H9 (cell line): ENCODE data around the gene VEGFB. TPM values are rescaled to one million over a fixed set of nuclear protein-coding genes. Genes with fewer than 3 reads are reported as not detected.
A peak's percentile ranks its signal among the peaks of the same experiment; 100 is the strongest.

Experiments
- DNase-seq: peaks from one replicate; pipeline ENCODE4 v3.0.0-alpha.2; 2017
- H2AFZ ChIP-seq: one replicate; pipeline ENCODE4 v1.6.1; 2013; ENCODE audit warnings: mild to moderate bottlenecking, low read length, control low read depth, moderate library complexity
- H2AK5ac ChIP-seq: 2 replicates; pipeline ENCODE4 v1.6.1; 2013; ENCODE audit warnings: low read length, control low read depth, mixed read lengths; ENCODE audit not compliant: insufficient read length
- H2BK120ac ChIP-seq: one replicate; pipeline ENCODE4 v1.6.1; 2013; ENCODE audit warnings: low read depth, mild to moderate bottlenecking, low read length, control low read depth, inconsistent platforms; ENCODE audit not compliant: poor library complexity, severe bottlenecking
- H2BK12ac ChIP-seq: 2 replicates; pipeline ENCODE4 v1.6.1; 2013; ENCODE audit warnings: low read length, control low read depth, mixed read lengths, low read depth; ENCODE audit not compliant: insufficient read length
- H2BK15ac ChIP-seq: 2 replicates; pipeline ENCODE4 v1.6.1; 2013; ENCODE audit warnings: low read depth, low read length, control low read depth
- H2BK20ac ChIP-seq: one replicate; pipeline ENCODE4 v1.6.1; 2013; ENCODE audit warnings: low read depth, mild to moderate bottlenecking, low read length, control low read depth, inconsistent platforms; ENCODE audit not compliant: poor library complexity, severe bottlenecking
- H2BK5ac ChIP-seq: 2 replicates; pipeline ENCODE4 v1.6.1; 2013; ENCODE audit warnings: low read length, control low read depth, mixed read lengths; ENCODE audit not compliant: insufficient read length
- H3K14ac ChIP-seq: 2 replicates; pipeline ENCODE4 v1.6.1; 2013; ENCODE audit warnings: low read length, control low read depth; ENCODE audit not compliant: insufficient read depth
- H3K18ac ChIP-seq: 2 replicates; pipeline ENCODE4 v1.6.1; 2013; ENCODE audit warnings: low read depth, mild to moderate bottlenecking, mixed read lengths, low read length, control low read depth; ENCODE audit not compliant: insufficient read length
- H3K23ac ChIP-seq: 2 replicates; pipeline ENCODE4 v1.6.1; 2013; ENCODE audit warnings: low read length, control low read depth, mixed read lengths, low read depth; ENCODE audit not compliant: insufficient read length
- H3K23me2 ChIP-seq: 2 replicates; pipeline ENCODE4 v1.6.1; 2013; ENCODE audit warnings: low read depth, mild to moderate bottlenecking, mixed read lengths, low read length, control low read depth; ENCODE audit not compliant: insufficient read length, poor library complexity, severe bottlenecking
- H3K27ac ChIP-seq: 2 replicates; pipeline ENCODE4 v1.5.1; 2013; ENCODE audit warnings: low read length, control low read depth, mixed read lengths, low read depth; ENCODE audit not compliant: insufficient read length
- H3K27me3 ChIP-seq: 2 replicates; pipeline ENCODE4 v1.6.1; 2013; ENCODE audit warnings: low read length, control low read depth, inconsistent platforms; ENCODE audit not compliant: insufficient read depth
- H3K4ac ChIP-seq: 2 replicates; pipeline ENCODE4 v1.6.1; 2013; ENCODE audit warnings: low read depth, mild to moderate bottlenecking, control low read depth, inconsistent platforms, low read length, moderate library complexity
- H3K4me1 ChIP-seq: 2 replicates; pipeline ENCODE4 v1.6.1; 2013; ENCODE audit warnings: low read length, control low read depth, inconsistent platforms; ENCODE audit not compliant: insufficient read depth
- H3K4me2 ChIP-seq: 2 replicates; pipeline ENCODE4 v1.6.1; 2013; ENCODE audit warnings: low read length, control low read depth, mixed read lengths; ENCODE audit not compliant: insufficient read length, insufficient read depth
- H3K56ac ChIP-seq: 2 replicates; pipeline ENCODE4 v1.6.1; 2013; ENCODE audit warnings: low read depth, mild to moderate bottlenecking, mixed read lengths, low read length, control low read depth; ENCODE audit not compliant: insufficient read length
- H3K79me1 ChIP-seq: 2 replicates; pipeline ENCODE4 v1.6.1; 2013; ENCODE audit warnings: low read depth, mild to moderate bottlenecking, moderate library complexity, low read length, control low read depth, inconsistent platforms; ENCODE audit not compliant: insufficient read depth, poor library complexity, severe bottlenecking
- H3K79me2 ChIP-seq: 2 replicates; pipeline ENCODE4 v1.6.1; 2013; ENCODE audit warnings: low read length, control low read depth, inconsistent platforms; ENCODE audit not compliant: insufficient read depth
- H3K9ac ChIP-seq: 2 replicates; pipeline ENCODE4 v1.6.1; 2013; ENCODE audit warnings: low read length, control low read depth, mixed read lengths; ENCODE audit not compliant: insufficient read length; ENCODE audit errors: extremely low read depth
- H3K9me3 ChIP-seq: one replicate; pipeline ENCODE4 v1.6.1; 2013; ENCODE audit warnings: low read depth, low read length, inconsistent platforms; ENCODE audit not compliant: control insufficient read depth
- H3T11ph ChIP-seq: one replicate; pipeline ENCODE4 v1.6.1; 2013; ENCODE audit warnings: mild to moderate bottlenecking, low read length, control low read depth, inconsistent platforms
- H4K20me1 ChIP-seq: one replicate; pipeline ENCODE4 v1.6.1; 2013; ENCODE audit not compliant: control insufficient read depth, insufficient read length, insufficient read depth
- H4K5ac ChIP-seq: 2 replicates; pipeline ENCODE4 v1.6.1; 2013; ENCODE audit warnings: low read depth, mild to moderate bottlenecking, mixed read lengths, low read length, control low read depth; ENCODE audit not compliant: insufficient read length
- H4K8ac ChIP-seq: replicated peaks from 2 replicates; pipeline ENCODE4 v1.6.1; 2013; ENCODE audit warnings: low read length, control low read depth, mixed read lengths, low read depth; ENCODE audit not compliant: insufficient read length
- H4K91ac ChIP-seq: 2 replicates; pipeline ENCODE4 v1.6.1; 2013; ENCODE audit warnings: low read depth, mild to moderate bottlenecking, moderate library complexity, mixed read lengths, low read length, control low read depth; ENCODE audit not compliant: insufficient read length
- H3K27ac Mint-ChIP-seq, 3 experiments: 2 replicates in 2 of 3; 3 replicates in 1 of 3; pipeline ENCODE4 v1.8.0; 2020 to 2021; ENCODE audit warnings: mixed read lengths in 3 of 3, mild to moderate bottlenecking in 1 of 3, moderate library complexity in 1 of 3
- H3K27me3 Mint-ChIP-seq: 2 replicates; pipeline ENCODE4 v1.8.0; 2021; ENCODE audit warnings: low read depth, mild to moderate bottlenecking, moderate library complexity, mixed read lengths
- H3K36me3 Mint-ChIP-seq, 3 experiments: 2 replicates in 2 of 3; 3 replicates in 1 of 3; pipeline ENCODE4 v1.8.0; 2020 to 2021; ENCODE audit warnings: low read depth in 3 of 3, mixed read lengths in 3 of 3; ENCODE audit not compliant: insufficient read depth in 1 of 3
- H3K4me1 Mint-ChIP-seq, 2 experiments: 2 replicates each; pipeline ENCODE4 v1.8.0; 2020; ENCODE audit warnings: mixed read lengths in 2 of 2
- H3K4me3 Mint-ChIP-seq, 2 experiments: 2 replicates in 1 of 2; 3 replicates in 1 of 2; pipeline ENCODE4 v1.8.0; 2020 to 2021; ENCODE audit warnings: mild to moderate bottlenecking in 2 of 2, mixed read lengths in 2 of 2, moderate library complexity in 1 of 2
- H3K9me3 Mint-ChIP-seq, 2 experiments: 2 replicates in 1 of 2; 3 replicates in 1 of 2; pipeline ENCODE4 v1.8.0; 2020; ENCODE audit warnings: mild to moderate bottlenecking in 2 of 2, mixed read lengths in 2 of 2, moderate library complexity in 1 of 2
- CTCF ChIP-seq: fragments of 200-600 bp; sonication (generic); conservative IDR thresholded peaks from 3 replicates; pipeline ENCODE4 v1.8.0; 2021; ENCODE audit warnings: antibody characterized with exemption, mild to moderate bottlenecking
- WGBS: extraction: QIAGEN DNeasy Blood & Tissue Kit; methylation state at CpG from one replicate; pipeline ENCODE4 v1.1.7; 2013; ENCODE audit warnings: missing lambda C conversion rate, low lambda C conversion rate, mixed read lengths; ENCODE audit not compliant: insufficient read length; ENCODE audit errors: extremely low coverage; 5-methylcytosine and 5-hydroxymethylcytosine counted together
- total RNA-seq: library from RNA; stranded (reverse); gene quantifications from 2 replicates; pipeline ENCODE4 v1.2.1, GENCODE V29; 2021

Gene VEGFB
- total RNA-seq, 1 experiment from 2014 or later: 57.7 TPM

- H3T11ph ChIP-seq: no peak overlapping the region
- Mint-ChIP-seq H3K36me3 (peaks cover 17 to 22% (median 18%) of the 10 kb centered on the region in 3 experiments), H3K27me3 (no peaks in the 10 kb centered on the region; the same call in 1 of the 2 replicates), H3K4me1 (peaks cover 14 to 30% of the 10 kb centered on the region in 2 experiments), H3K27ac (peak overlapping the region; percentile 94 to 98 (median 98)), H3K9me3 (no peaks in the 10 kb centered on the region), H3K4me3 (no peak overlapping the region; a peak in 3 of 5 replicates)
- H3K4me2 ChIP-seq: peak overlapping the region; percentile 73
- H3K23me2 ChIP-seq: peaks cover 8% of the 10 kb centered on the region
- H2AFZ ChIP-seq: no peak overlapping the region
- H3K18ac ChIP-seq: peak overlapping the region; percentile 89
- H4K8ac ChIP-seq: no peak overlapping the region
- no peak overlapping the region for H3K23ac ChIP-seq
- H2BK15ac ChIP-seq: no peak overlapping the region; the same call in 1 of the 2 replicates
- H3K56ac ChIP-seq: no peak overlapping the region
- H2BK12ac ChIP-seq: no peak overlapping the region
- H3K14ac ChIP-seq: peak overlapping the region; percentile 94
- H3K9ac ChIP-seq: peak overlapping the region; percentile 80
- DNase-seq: no peak
- no CpG with 5 or more reads among the region's 52 CpGs for WGBS
- H3K27ac ChIP-seq: no peak overlapping the region
- no peak overlapping the region for H3K4ac ChIP-seq
- no peak overlapping the region for H2BK5ac ChIP-seq
- no peak overlapping the region for H2BK20ac ChIP-seq
- no peaks in the 10 kb centered on the region for H3K27me3 ChIP-seq
- H4K20me1 ChIP-seq: peaks cover 3% of the 10 kb centered on the region
- no peaks in the 10 kb centered on the region for H3K9me3 ChIP-seq
- no peak overlapping the region for H2AK5ac ChIP-seq
- peak; percentile 25; the same call in 2 of the 3 replicates for TF ChIP-seq CTCF
- H3K4me1 ChIP-seq: peaks cover 4% of the 10 kb centered on the region; the same call in 1 of the 2 replicates
- H3K79me1 ChIP-seq: peaks cover 2% of the 10 kb centered on the region
- no peak overlapping the region for H2BK120ac ChIP-seq
- peaks cover 16% of the 10 kb centered on the region; the same call in 1 of the 2 replicates for H3K79me2 ChIP-seq
- H4K5ac ChIP-seq: peak overlapping the region; percentile 36
- no peak overlapping the region for H4K91ac ChIP-seq
Measured at GRCh38 chr11:64185175-64185692, 49.1 kb upstream of the VEGFB start.
